GM10847 (cell line): ENCODE results near the gene ZNF609.

Experiments used
- POLR2A ChIP-seq: IDR thresholded peaks from 2 replicates; pipeline ENCODE4 v1.6.1; 2011; ENCODE audit not compliant: insufficient read length; ENCODE audit errors: extremely low read depth

Gene ZNF609, protein sequence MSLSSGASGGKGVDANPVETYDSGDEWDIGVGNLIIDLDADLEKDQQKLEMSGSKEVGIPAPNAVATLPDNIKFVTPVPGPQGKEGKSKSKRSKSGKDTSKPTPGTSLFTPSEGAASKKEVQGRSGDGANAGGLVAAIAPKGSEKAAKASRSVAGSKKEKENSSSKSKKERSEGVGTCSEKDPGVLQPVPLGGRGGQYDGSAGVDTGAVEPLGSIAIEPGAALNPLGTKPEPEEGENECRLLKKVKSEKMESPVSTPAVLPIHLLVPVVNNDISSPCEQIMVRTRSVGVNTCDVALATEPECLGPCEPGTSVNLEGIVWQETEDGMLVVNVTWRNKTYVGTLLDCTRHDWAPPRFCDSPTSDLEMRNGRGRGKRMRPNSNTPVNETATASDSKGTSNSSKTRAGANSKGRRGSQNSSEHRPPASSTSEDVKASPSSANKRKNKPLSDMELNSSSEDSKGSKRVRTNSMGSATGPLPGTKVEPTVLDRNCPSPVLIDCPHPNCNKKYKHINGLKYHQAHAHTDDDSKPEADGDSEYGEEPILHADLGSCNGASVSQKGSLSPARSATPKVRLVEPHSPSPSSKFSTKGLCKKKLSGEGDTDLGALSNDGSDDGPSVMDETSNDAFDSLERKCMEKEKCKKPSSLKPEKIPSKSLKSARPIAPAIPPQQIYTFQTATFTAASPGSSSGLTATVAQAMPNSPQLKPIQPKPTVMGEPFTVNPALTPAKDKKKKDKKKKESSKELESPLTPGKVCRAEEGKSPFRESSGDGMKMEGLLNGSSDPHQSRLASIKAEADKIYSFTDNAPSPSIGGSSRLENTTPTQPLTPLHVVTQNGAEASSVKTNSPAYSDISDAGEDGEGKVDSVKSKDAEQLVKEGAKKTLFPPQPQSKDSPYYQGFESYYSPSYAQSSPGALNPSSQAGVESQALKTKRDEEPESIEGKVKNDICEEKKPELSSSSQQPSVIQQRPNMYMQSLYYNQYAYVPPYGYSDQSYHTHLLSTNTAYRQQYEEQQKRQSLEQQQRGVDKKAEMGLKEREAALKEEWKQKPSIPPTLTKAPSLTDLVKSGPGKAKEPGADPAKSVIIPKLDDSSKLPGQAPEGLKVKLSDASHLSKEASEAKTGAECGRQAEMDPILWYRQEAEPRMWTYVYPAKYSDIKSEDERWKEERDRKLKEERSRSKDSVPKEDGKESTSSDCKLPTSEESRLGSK (N-terminal part only)

DNA sequence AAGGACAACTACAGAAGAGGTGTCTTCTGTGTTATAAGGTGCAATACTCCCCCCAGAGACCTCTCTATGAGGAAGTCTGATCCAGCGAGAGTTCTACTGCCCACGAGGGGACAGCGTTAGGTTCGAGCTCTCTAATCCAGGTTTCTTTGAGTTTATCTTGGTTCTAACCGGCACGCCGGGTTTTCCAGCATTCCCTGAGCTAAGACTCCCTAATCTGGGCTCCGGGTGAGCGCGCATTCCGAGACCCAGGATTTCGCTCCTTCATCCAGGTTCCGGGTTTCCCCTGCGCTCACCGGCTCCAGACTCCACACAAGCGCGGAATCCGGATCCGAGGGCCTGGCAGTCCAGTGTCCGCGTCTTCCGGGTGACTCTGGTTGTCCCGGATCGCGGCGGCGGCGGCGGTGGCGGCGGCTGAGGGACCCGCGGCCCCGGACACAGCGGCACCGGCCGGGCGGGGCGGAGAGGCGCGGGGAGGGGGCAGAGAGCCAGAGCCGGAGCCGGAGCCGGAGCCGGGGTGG lies at the start of gene ZNF609:
ZNF609 (plus strand) TSS at position 373 of the 518 bp plus-strand sequence. CDS start 38,842 bp downstream, outside the sequence.
- peak; percentile 65 for TF ChIP-seq POLR2A

GRCh38 chr15:64412216-64412615 lies 48.2 kb upstream of the ZNF609 start:
- no peak for TF ChIP-seq POLR2A

DNA sequence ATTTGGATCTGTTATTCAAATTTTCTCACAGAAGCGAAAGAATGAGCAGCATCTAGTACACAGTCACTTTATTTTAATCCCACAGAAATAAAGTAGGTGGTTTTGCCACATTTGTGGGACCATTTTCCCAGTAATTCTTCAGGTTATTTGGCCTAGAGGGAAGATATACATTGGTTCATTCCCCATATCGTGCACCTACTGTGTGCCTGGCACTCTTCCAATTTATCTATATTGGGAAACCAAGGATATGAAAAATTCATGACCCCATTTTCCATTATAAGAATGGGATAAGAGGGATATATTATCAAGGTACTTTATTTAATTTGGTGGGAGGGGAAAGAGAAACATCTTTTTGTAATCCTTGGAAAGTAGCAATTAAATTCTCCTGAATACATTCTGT lies 37.7 kb upstream of the ZNF609 start:
- TF ChIP-seq POLR2A = no peak

DNA sequence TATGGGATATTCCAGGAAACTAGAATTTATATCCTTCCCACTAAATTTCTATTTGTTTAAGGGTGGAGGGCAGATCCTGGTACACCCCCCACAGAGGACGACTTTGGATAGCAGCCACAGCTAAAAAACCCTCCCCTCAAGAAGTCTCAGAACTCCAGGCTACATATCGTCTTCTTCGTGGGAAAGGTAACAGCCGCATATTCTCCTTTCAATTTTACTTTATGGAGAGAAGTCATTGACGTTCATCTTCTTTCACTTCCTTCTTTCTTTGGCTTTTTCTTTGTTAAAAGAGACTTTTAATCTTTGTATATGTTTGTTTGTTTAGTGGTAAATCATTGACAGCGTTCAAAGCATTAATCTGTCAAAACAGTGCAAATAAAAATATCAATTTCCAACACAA lies 36.4 kb upstream of the ZNF609 start:
- TF ChIP-seq POLR2A = no peak

- no peak for TF ChIP-seq POLR2A
Observed at GRCh38 chr15:64425221-64425620, 35.2 kb upstream of the ZNF609 start.

- TF ChIP-seq POLR2A = no peak
Observed at GRCh38 chr15:64426845-64427465, 33.4 kb upstream of the ZNF609 start.

DNA sequence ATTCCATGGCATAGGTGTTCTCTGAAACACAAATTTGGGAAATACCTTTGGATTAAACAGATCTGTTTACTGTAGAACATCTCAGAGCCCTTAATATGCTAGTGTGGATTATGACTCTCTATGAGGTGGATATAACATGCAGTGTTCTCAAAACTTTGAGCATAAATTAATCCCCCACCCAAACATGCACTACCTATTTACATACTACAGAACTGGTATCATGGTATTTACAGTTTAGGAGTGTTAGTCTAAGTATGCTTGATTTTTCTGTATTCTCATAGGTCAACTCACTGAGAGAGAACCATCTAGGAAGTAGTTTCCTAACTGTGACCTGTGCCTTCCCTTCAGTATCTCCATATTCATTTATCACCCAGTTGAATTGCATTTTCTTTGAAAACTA lies 30.9 kb upstream of the ZNF609 start:
- no peak for TF ChIP-seq POLR2A

DNA sequence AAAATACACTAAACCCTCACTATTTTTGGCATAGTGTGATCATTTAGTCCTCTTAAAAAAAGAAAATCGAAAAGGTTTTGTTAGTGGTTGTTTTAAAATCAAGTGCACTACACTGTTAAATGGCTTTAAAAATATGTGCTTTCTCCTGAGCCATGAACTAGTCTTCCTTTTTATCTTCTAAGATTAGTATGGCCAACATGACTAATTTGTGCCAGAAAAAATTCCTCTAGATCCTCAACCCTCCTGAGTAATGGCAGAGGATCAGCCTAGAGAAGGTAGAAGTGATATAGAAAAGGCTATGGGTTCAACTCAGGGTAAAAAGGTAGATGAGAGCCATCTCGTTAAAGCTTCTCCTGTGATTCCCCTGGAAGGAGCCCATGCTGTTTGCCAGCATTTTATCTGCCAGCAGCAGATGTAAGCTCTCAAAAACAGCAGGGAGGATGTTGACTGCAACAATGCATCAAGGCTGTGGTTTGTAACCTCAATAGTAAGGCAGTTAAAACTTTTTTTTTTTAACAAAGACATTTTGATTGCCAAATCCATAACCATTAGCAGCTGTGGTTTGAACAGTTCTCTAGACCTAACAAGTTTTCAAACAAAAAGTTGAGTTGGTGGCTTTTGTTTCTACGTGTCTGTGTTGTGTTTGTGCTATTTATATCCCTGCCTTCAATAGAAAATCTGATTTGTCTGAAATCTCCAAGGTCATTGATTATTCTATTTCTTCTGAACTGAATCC lies 30.2 kb upstream of the ZNF609 start:
- no peak for TF ChIP-seq POLR2A

DNA sequence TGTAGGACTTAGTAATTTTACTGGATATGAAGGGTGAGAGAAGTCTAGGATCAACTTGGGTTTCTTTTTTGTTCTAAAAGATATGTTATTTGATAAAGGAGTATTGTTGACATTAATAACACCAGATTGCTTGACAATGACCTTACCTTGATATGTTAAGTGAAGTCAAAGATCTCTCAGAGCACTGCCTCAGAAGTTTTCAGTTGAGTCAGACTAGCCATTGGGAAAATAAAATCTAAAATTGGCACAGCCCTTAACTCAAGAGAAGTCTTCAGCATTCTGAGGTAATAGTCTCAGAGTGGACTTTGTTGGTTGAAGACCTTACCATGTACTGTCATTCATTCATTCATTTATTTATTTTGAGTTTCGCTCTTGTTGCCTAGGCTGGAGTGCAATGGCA lies 22.4 kb upstream of the ZNF609 start:
- no peak for TF ChIP-seq POLR2A

DNA sequence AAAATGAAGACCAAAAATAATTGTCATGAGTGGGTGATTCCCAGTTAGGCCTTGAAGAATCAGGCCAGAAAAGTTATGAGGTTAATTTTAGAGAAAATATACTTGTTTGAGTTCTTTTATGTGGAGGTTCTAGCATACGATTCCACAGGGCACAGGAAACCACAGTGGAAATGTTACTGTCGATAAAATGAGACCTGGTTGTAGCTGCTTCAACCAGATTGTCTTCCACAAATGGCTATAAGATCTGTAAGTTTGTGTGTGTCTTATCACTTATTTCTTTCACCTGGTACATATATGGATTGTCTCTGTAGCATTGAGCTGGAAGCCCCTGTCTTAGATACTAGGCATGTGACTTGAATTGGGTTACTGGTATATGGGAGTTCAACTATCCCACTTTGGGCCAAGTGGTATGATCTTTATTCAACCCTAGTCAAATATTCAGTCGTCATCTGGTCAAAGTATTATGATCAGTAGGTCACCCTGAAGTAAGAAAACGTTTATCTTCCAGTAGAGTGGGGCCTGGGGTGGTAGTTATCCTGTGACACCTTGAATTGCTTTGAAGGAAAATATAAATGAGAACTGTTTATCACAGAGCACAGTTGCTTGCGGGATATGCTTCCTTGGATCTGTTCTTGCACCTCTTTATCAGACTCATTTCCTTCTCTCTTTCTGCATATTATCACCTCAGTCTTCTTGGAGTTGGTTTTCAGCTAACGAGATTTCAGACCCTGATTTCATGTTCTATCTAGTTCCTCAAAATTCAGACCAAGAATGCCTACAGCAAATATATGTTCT lies 21.5 kb upstream of the ZNF609 start:
- no peak for TF ChIP-seq POLR2A

- TF ChIP-seq POLR2A = no peak
Observed at GRCh38 chr15:64441852-64442251, 18.5 kb upstream of the ZNF609 start.

DNA sequence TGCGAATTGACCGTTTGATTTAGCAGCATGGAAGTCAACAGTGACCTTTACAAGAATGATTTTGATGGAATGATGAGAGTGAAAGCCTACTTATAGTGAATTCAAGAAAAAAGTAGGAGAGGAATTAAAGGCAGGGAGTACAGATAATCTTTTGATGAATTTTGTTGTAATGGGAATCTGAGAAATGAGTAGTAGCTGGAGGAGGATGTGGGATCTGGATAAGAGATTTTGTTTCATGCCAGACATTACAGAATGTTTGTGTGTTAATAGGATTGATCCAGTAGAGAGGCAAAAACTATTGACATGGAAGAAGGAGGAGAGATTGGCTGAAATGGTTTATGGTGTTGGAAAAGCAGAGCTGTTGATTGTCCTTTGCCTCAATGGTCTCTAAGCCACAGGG lies 17.4 kb upstream of the ZNF609 start:
- TF ChIP-seq POLR2A = no peak
